ENCODE measurements around the gene MTNR1A.

Gene MTNR1A

GRCh38 chr4:186500721-186501304 is 54.6 kb downstream of the MTNR1A start:
- Histone ChIP-seq H3K4me2 (ENCODE audit: low read length) (no peak overlapping the region), H3K9me3 (ENCODE audit: insufficient read depth, low read length) (no peaks in the 10 kb centered on the region), H3K9ac (ENCODE audit: low read length) (no peak overlapping the region)

DNA sequence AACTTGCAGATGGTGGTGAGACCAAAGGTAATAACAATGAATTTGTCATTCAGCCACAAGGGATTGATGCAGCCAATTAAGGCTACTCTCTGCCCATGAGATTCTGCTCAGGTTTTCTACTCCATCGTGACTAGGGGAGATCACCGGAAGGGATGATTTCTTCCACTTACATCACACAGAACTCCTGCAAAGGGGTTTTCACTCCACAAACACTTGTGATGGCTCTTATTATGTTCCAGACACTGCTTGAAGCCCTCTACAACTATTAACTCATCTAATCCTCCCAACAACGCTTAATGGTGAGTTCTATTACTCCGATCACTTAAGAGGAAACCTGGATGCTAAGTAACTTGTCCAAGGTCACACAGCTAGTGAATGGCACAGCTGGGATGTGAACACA is 55.9 kb downstream of the MTNR1A start:
- Histone ChIP-seq H3K36me3 (replicated peaks; ENCODE audit: low read depth, low read length) (no peaks in the 10 kb centered on the region), H3K27me3 (ENCODE audit: low read depth, low read length) (no peaks in the 10 kb centered on the region), H3K9me3 (ENCODE audit: insufficient read depth, low read length) (no peaks in the 10 kb centered on the region), H3K79me2 (ENCODE audit: low read length) (no peaks in the 10 kb centered on the region), H3K4me2 (ENCODE audit: low read length) (no peak overlapping the region), H2AFZ (ENCODE audit: low read depth, low read length) (no peak overlapping the region), H3K27ac (ENCODE audit: low read length) (no peak overlapping the region), H3K9ac (ENCODE audit: low read length) (no peak overlapping the region), H4K20me1 (ENCODE audit: insufficient read depth, low read length) (no peaks in the 10 kb centered on the region), H3K4me3 (ENCODE audit: low read length) (no peak overlapping the region), H3K4me1 (ENCODE audit: low read length) (no peaks in the 10 kb centered on the region)
- TF ChIP-seq CTCF (IDR thresholded peaks at IDR 0.05; ENCODE audit: low read depth, low read length) (no peak), EZH2phosphoT487 (IDR thresholded peaks at IDR 0.05; ENCODE audit: low read depth) (no peak)

More at GRCh38 chr4:186500721-186501304, 54.6 kb downstream of the MTNR1A start:
- H3K79me2 ChIP-seq (ENCODE audit: low read length) = no peaks in the 10 kb centered on the region
- H3K36me3 ChIP-seq (replicated peaks; ENCODE audit: low read depth, low read length) = no peaks in the 10 kb centered on the region
- H4K20me1 ChIP-seq (ENCODE audit: insufficient read depth, low read length) = no peaks in the 10 kb centered on the region
- H3K4me3 ChIP-seq (ENCODE audit: low read length) = no peak overlapping the region
- H3K27ac ChIP-seq (ENCODE audit: low read length) = no peak overlapping the region
- H3K27me3 ChIP-seq (ENCODE audit: low read depth, low read length) = no peaks in the 10 kb centered on the region
- TF ChIP-seq CTCF (IDR thresholded peaks at IDR 0.05; ENCODE audit: low read depth, low read length) = no peak
- no peak for TF ChIP-seq EZH2phosphoT487 (IDR thresholded peaks at IDR 0.05; ENCODE audit: low read depth)
- no peak overlapping the region for H2AFZ ChIP-seq (ENCODE audit: low read depth, low read length)
- H3K4me1 ChIP-seq (ENCODE audit: low read length) = no peaks in the 10 kb centered on the region

- Histone ChIP-seq H3K4me3 (ENCODE audit: low read length) (no peak overlapping the region), H2AFZ (ENCODE audit: low read depth, low read length) (no peak overlapping the region), H3K36me3 (replicated peaks; ENCODE audit: low read depth, low read length) (no peaks in the 10 kb centered on the region), H3K27ac (ENCODE audit: low read length) (no peak overlapping the region), H3K79me2 (ENCODE audit: low read length) (no peaks in the 10 kb centered on the region), H3K27me3 (ENCODE audit: low read depth, low read length) (no peaks in the 10 kb centered on the region), H3K4me2 (ENCODE audit: low read length) (no peak overlapping the region), H3K4me1 (ENCODE audit: low read length) (no peaks in the 10 kb centered on the region), H3K9ac (ENCODE audit: low read length) (no peak overlapping the region), H3K9me3 (ENCODE audit: insufficient read depth, low read length) (no peaks in the 10 kb centered on the region), H4K20me1 (ENCODE audit: insufficient read depth, low read length) (no peaks in the 10 kb centered on the region)
- TF ChIP-seq EZH2phosphoT487 (IDR thresholded peaks at IDR 0.05; ENCODE audit: low read depth) (no peak), CTCF (IDR thresholded peaks at IDR 0.05; ENCODE audit: low read depth, low read length) (no peak)
These were observed 58.3 kb downstream of the MTNR1A start for GRCh38 chr4:186497043-186497442.

DNA sequence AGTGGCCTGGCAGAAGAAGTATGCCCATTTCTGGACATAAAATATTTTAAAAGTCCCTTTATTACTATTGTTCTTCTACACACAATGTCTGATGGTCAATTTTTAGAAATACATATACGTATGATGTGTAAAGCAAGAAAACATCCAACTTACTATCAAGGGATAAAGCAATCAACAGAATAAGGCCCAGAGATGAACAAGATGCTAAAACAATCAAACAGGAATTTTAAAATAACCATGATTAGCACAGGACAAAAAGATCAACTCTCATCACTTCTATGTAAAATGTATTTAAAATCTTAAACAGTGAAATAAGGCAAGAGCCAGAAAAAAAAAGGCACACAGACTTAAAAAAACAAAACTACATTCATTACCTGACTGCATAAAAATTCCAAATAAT is 60.9 kb downstream of the MTNR1A start:
- TF ChIP-seq CTCF (IDR thresholded peaks at IDR 0.05; ENCODE audit: low read depth, low read length) (no peak), EZH2phosphoT487 (IDR thresholded peaks at IDR 0.05; ENCODE audit: low read depth) (no peak)
- Histone ChIP-seq H4K20me1 (ENCODE audit: insufficient read depth, low read length) (no peaks in the 10 kb centered on the region), H3K4me1 (ENCODE audit: low read length) (no peaks in the 10 kb centered on the region), H3K4me3 (ENCODE audit: low read length) (no peak overlapping the region), H3K4me2 (ENCODE audit: low read length) (no peak overlapping the region), H3K27ac (ENCODE audit: low read length) (no peak overlapping the region), H3K9ac (ENCODE audit: low read length) (no peak overlapping the region), H3K27me3 (ENCODE audit: low read depth, low read length) (no peaks in the 10 kb centered on the region), H2AFZ (ENCODE audit: low read depth, low read length) (no peak overlapping the region), H3K79me2 (ENCODE audit: low read length) (no peaks in the 10 kb centered on the region), H3K36me3 (replicated peaks; ENCODE audit: low read depth, low read length) (no peaks in the 10 kb centered on the region), H3K9me3 (ENCODE audit: insufficient read depth, low read length) (no peaks in the 10 kb centered on the region)

All from OCI-LY3 (cell line).